ENCODE measurements around the gene ST7. TPM values are rescaled to one million over a fixed set of nuclear protein-coding genes. Genes with fewer than 3 reads are reported as not detected.

The ST7 gene
- polyA plus RNA-seq, 1 donor (not counting 4 experiments of a cell fraction or from before 2014, with no cell fraction given): 16.9 TPM

GRCh38 chr7:117227091-117227490 is 273.8 kb downstream of the ST7 start:
- TF ChIP-seq EZH2 (IDR thresholded peaks at IDR 0.05; ENCODE audit: low read length): no peak
- no peak for TF ChIP-seq CTCF (optimal IDR thresholded peaks at IDR 0.05 in 1 of 3, IDR thresholded peaks at IDR 0.05 in 1 of 3, conservative IDR thresholded peaks at IDR 0.05 in 1 of 3; ENCODE audit: extremely low read depth in 1 of 3, insufficient read depth in 2 of 3, low read length in 3 of 3)

GRCh38 chr7:117229350-117229749 is 276.0 kb downstream of the ST7 start:
- H3K9me1 ChIP-seq (ENCODE audit: control insufficient read depth, extremely low read depth, insufficient read depth, low read length): no peaks in the 10 kb centered on the region
- no peaks in the 10 kb centered on the region for H4K20me1 ChIP-seq (ENCODE audit: control insufficient read depth, extremely low read depth, insufficient read depth, low read length)
- H3K27ac ChIP-seq (ENCODE audit: control insufficient read depth, insufficient read depth, low read length): no peak overlapping the region
- dilution Hi-C loops (cut with MboI; ENCODE audit: extremely low pct_ligation_motif_present, low sequenced_read_pairs): no loop called here
- H3K27me3 ChIP-seq (ENCODE audit: control insufficient read depth, extremely low read depth, insufficient read depth, low read length): no peaks in the 10 kb centered on the region
- no peaks in the 10 kb centered on the region for H3K9me3 ChIP-seq (ENCODE audit: control insufficient read depth, low read depth, low read length)
- no peak overlapping the region for H2AFZ ChIP-seq (ENCODE audit: control insufficient read depth, low read length)
- H3K4me3 ChIP-seq (ENCODE audit: control insufficient read depth in 2 of 3, extremely low read depth in 1 of 3, insufficient read depth in 2 of 3, low read depth in 1 of 3, low read length in 3 of 3): no peak overlapping the region
- H3K4me1 ChIP-seq (ENCODE audit: control insufficient read depth, extremely low read depth, insufficient read depth, low read length): no peaks in the 10 kb centered on the region
- no peaks in the 10 kb centered on the region for H3K79me2 ChIP-seq (ENCODE audit: control insufficient read depth, insufficient read depth, low read length)
- DNase-seq (ENCODE audit: low read depth, low spot score): no peak
- no peak for FAIRE-seq
- no peak overlapping the region for H3K4me2 ChIP-seq (ENCODE audit: control insufficient read depth, extremely low read depth, insufficient read depth, low read depth, low read length)
- TF ChIP-seq CTCF (optimal IDR thresholded peaks at IDR 0.05 in 1 of 3, IDR thresholded peaks at IDR 0.05 in 1 of 3, conservative IDR thresholded peaks at IDR 0.05 in 1 of 3; ENCODE audit: extremely low read depth in 1 of 3, insufficient read depth in 2 of 3, low read length in 3 of 3): no peak
- TF ChIP-seq EZH2 (IDR thresholded peaks at IDR 0.05; ENCODE audit: low read length): no peak
- H3K9ac ChIP-seq (ENCODE audit: control insufficient read depth, extremely low read depth, insufficient read depth, low read length): no peak overlapping the region
- H3K36me3 ChIP-seq (ENCODE audit: control insufficient read depth in 2 of 2, extremely low read depth in 1 of 2, insufficient read depth in 2 of 2, low read length in 2 of 2): no peaks in the 10 kb centered on the region

More at GRCh38 chr7:117227091-117227490, 273.8 kb downstream of the ST7 start:
- Histone ChIP-seq H4K20me1 (ENCODE audit: control insufficient read depth, extremely low read depth, insufficient read depth, low read length) (no peaks in the 10 kb centered on the region), H3K9me1 (ENCODE audit: control insufficient read depth, extremely low read depth, insufficient read depth, low read length) (no peaks in the 10 kb centered on the region), H3K9ac (ENCODE audit: control insufficient read depth, extremely low read depth, insufficient read depth, low read length) (no peak overlapping the region), H3K4me1 (ENCODE audit: control insufficient read depth, extremely low read depth, insufficient read depth, low read length) (no peaks in the 10 kb centered on the region), H3K27ac (ENCODE audit: control insufficient read depth, insufficient read depth, low read length) (no peak overlapping the region), H3K4me3 (ENCODE audit: control insufficient read depth in 2 of 3, extremely low read depth in 1 of 3, insufficient read depth in 2 of 3, low read depth in 1 of 3, low read length in 3 of 3) (no peak overlapping the region), H2AFZ (ENCODE audit: control insufficient read depth, low read length) (no peak overlapping the region), H3K9me3 (ENCODE audit: control insufficient read depth, low read depth, low read length) (no peaks in the 10 kb centered on the region), H3K27me3 (ENCODE audit: control insufficient read depth, extremely low read depth, insufficient read depth, low read length) (no peaks in the 10 kb centered on the region), H3K4me2 (ENCODE audit: control insufficient read depth, extremely low read depth, insufficient read depth, low read depth, low read length) (no peak overlapping the region), H3K36me3 (ENCODE audit: control insufficient read depth in 2 of 2, extremely low read depth in 1 of 2, insufficient read depth in 2 of 2, low read length in 2 of 2) (no peaks in the 10 kb centered on the region), H3K79me2 (ENCODE audit: control insufficient read depth, insufficient read depth, low read length) (no peaks in the 10 kb centered on the region)
- DNase-seq (ENCODE audit: low read depth, low spot score) (no peak), FAIRE-seq (no peak)
- dilution Hi-C loops (cut with MboI; ENCODE audit: extremely low pct_ligation_motif_present, low sequenced_read_pairs): no loop called here
